Measurements from ENCODE around the gene CREB5. TPM values are rescaled to one million over a fixed set of nuclear protein-coding genes. Genes with fewer than 3 reads are reported as not detected.

Gene CREB5
- total and polyA plus RNA-seq, 7 donors: 0.80 to 42.1 (median 4.6) TPM

DNA sequence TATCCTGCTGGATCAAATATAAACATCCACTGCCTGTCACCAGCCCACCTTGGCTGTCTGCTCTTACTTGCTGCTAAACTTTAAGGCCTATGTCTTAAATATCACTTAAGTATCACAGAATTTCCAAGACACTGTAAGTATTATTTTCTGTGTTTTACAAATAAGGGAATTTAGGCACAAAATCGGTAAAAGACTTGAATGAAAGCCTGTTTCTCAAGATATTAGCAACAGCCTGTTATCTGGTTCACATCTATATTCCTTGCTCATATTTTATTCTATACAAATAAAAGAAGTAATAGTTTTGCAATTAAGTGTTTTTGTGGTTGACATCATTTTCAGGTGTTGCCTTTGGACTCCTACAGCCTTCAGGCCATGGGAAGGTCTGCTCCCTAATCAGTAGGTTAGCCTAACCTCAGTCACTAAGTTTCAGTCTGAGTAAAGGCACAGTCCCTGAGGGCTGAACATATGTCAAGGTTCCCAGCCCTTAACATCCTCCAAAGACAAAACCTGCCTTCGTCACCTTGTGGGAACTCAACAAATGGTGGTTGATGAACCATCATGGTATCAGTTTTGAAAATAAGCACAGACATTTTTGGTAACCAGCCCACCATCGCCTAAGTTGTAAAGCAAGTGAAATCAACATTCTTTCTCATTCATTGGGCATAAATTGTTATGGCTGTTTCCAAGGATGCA, 127.1 kb downstream of the CREB5 start:
- intact Hi-C loops (cut with DNase I): loop anchor here (5.0 kb wide), 2 partner anchors 122 to 147 kb away; no protein-coding TSS in a partner anchor
- no peak overlapping the region for H3K4me3 ChIP-seq
- no peak overlapping the region for H3K27ac ChIP-seq
- DNase-seq: no peak
- H3K27me3 ChIP-seq: no peaks in the 10 kb centered on the region
- peaks cover 0 to 13% (median 3%) of the 10 kb centered on the region in 4 donors for H3K4me1 ChIP-seq
- H3K9me3 ChIP-seq: no peaks in the 10 kb centered on the region
- H3K36me3 ChIP-seq: no peaks in the 10 kb centered on the region
- 84 to 86% methylated on average over 3 of the region's 3 CpGs for WGBS, 2 donors
- TF ChIP-seq EP300 (IDR thresholded peaks at IDR 0.05) (no peak), POLR2A (IDR thresholded peaks at IDR 0.05) (no peak), POLR2AphosphoS5 (IDR thresholded peaks at IDR 0.05) (no peak)
- TF ChIP-seq, protein P1, sequence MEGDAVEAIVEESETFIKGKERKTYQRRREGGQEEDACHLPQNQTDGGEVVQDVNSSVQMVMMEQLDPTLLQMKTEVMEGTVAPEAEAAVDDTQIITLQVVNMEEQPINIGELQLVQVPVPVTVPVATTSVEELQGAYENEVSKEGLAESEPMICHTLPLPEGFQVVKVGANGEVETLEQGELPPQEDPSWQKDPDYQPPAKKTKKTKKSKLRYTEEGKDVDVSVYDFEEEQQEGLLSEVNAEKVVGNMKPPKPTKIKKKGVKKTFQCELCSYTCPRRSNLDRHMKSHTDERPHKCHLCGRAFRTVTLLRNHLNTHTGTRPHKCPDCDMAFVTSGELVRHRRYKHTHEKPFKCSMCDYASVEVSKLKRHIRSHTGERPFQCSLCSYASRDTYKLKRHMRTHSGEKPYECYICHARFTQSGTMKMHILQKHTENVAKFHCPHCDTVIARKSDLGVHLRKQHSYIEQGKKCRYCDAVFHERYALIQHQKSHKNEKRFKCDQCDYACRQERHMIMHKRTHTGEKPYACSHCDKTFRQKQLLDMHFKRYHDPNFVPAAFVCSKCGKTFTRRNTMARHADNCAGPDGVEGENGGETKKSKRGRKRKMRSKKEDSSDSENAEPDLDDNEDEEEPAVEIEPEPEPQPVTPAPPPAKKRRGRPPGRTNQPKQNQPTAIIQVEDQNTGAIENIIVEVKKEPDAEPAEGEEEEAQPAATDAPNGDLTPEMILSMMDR (IDR thresholded peaks at IDR 0.05): no peak

DNA sequence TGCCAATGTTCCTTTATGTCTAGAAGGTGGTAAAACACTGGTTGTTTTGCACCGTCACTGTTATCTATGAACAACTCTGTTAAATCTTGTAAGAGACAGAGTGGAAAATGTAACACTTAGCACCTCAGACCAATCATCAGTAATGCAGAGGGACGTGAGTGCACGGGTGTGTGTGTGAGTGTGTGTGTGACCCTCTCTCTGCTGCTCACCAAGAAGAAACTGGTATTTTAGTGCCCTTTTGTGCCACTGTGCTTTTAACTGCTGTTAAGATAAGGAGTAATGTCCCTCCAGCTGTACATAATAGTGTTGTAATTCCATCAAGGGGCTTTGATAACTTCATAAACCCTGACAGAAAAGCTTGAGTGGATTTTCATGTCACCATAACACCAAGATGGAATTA, 130.1 kb downstream of the CREB5 start:
- Histone ChIP-seq H3K9me3 (no peaks in the 10 kb centered on the region), H3K27me3 (no peaks in the 10 kb centered on the region), H3K4me3 (no peak overlapping the region), H3K36me3 (no peaks in the 10 kb centered on the region), H3K4me1 (peaks cover 0 to 13% (median 3%) of the 10 kb centered on the region in 4 donors), H3K27ac (no peak overlapping the region)
- intact Hi-C loops (cut with DNase I): no loop called here
- no peak for TF ChIP-seq POLR2AphosphoS5 (IDR thresholded peaks at IDR 0.05)
- no peak for TF ChIP-seq POLR2A (IDR thresholded peaks at IDR 0.05)
- TF ChIP-seq, protein P1 (IDR thresholded peaks at IDR 0.05): no peak
- no peak for TF ChIP-seq EP300 (IDR thresholded peaks at IDR 0.05)
- 15 to 66% methylated on average over 3 of the region's 3 CpGs for WGBS, 2 donors
- no peak for DNase-seq

DNA sequence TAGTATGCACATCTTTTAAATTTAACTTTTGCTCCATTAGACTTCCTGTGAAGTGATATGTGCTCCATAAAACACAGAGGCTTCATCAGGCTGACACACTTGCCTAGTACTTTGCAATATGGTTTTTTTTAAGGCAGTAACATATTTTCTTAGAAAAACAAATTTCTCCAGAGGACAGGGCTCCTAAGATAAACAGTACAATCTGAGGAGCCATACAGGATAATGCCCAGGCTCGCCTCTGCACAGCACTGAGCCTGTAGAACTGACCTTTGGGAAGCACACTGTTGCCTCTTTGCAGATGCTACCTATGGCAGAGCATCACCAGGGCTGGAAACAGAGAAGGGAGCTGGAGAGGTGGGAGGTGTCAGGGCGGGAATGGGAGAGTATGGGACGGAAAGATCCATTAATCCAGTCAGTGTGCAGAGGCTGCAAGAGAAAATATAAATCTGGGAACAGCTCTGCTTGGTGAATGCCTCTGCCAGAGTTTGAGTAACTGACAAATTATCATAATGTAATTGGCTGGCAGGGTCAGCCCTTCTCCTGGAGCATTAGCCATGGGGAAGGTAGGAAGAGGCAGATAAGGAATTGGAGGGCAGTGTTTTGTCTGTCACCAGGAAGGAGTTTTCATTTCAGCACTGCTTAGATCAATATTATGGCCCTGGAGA, 132.3 kb downstream of the CREB5 start:
- no peak overlapping the region for H3K27ac ChIP-seq
- no peaks in the 10 kb centered on the region for H3K27me3 ChIP-seq
- no peak for DNase-seq
- no peaks in the 10 kb centered on the region for H3K36me3 ChIP-seq
- H3K4me3 ChIP-seq: no peak overlapping the region
- WGBS, 2 donors: 36 to 71% methylated on average over 3 of the region's 3 CpGs
- H3K9me3 ChIP-seq: no peaks in the 10 kb centered on the region
- intact Hi-C loops (cut with DNase I): no loop called here
- H3K4me1 ChIP-seq: peaks cover 0 to 13% (median 3%) of the 10 kb centered on the region in 4 donors
- TF ChIP-seq, protein P1 (IDR thresholded peaks at IDR 0.05): no peak
- TF ChIP-seq POLR2AphosphoS5 (IDR thresholded peaks at IDR 0.05) (no peak), POLR2A (IDR thresholded peaks at IDR 0.05) (no peak), EP300 (IDR thresholded peaks at IDR 0.05) (no peak)

DNA sequence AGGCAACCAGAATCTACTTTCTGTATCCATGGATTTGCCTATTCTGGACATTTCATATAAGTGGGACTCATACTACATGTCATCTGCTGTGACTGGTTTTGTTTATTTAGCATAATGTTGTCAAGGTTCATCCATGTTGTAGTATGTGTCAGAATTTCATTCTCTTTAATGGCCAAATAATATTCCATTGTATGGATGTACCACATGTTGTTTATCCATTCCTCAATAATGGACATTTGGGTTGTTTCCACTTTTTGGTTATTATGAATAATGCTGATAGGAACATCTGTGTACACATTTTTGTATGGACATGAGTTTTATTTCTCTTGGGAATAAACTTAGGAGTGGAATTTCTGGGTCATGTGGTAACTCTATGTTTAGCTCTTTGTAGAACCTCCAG, 133.7 kb downstream of the CREB5 start:
- H3K9me3 ChIP-seq: no peaks in the 10 kb centered on the region
- DNase-seq: no peak
- H3K36me3 ChIP-seq: no peaks in the 10 kb centered on the region
- intact Hi-C loops (cut with DNase I): no loop called here
- TF ChIP-seq, protein P1 (IDR thresholded peaks at IDR 0.05): no peak
- TF ChIP-seq POLR2A (IDR thresholded peaks at IDR 0.05) (no peak), POLR2AphosphoS5 (IDR thresholded peaks at IDR 0.05) (no peak), EP300 (IDR thresholded peaks at IDR 0.05) (no peak)
- no peak overlapping the region for H3K4me3 ChIP-seq
- H3K27ac ChIP-seq: no peak overlapping the region
- no peaks in the 10 kb centered on the region for H3K27me3 ChIP-seq
- peaks cover 0 to 23% (median 11%) of the 10 kb centered on the region in 4 donors for H3K4me1 ChIP-seq
